ENCODE results near the gene SOCS6.

The SOCS6 gene

GRCh38 chr18:70296289-70296688, 7.4 kb downstream of the SOCS6 start:
- Histone ChIP-seq H3K36me3 (ENCODE audit: control insufficient read depth in 2 of 2, insufficient read depth in 2 of 2, low read length in 2 of 2) (no peaks in the 10 kb centered on the region), H3K27me3 (ENCODE audit: control insufficient read depth in 2 of 2, insufficient read depth in 2 of 2, low read length in 2 of 2) (no peaks in the 10 kb centered on the region), H3K4me1 (ENCODE audit: control insufficient read depth in 2 of 2, insufficient read depth in 2 of 2, low read length in 2 of 2) (peaks cover 16 to 19% of the 10 kb centered on the region in 2 donors), H3K9me3 (ENCODE audit: control insufficient read depth in 2 of 2, low read length in 2 of 2) (no peaks in the 10 kb centered on the region), H3K9ac (ENCODE audit: low read depth in 1 of 2, low read length in 2 of 2) (no peak overlapping the region), H3K27ac (ENCODE audit: low read depth in 2 of 2, low read length in 2 of 2) (no peak overlapping the region), H3K4me3 (ENCODE audit: low read length in 2 of 2) (no peak overlapping the region)

- Histone ChIP-seq H3K9me3 (ENCODE audit: control insufficient read depth in 2 of 2, low read length in 2 of 2) (no peaks in the 10 kb centered on the region), H3K27ac (ENCODE audit: low read depth in 2 of 2, low read length in 2 of 2) (no peak overlapping the region), H3K27me3 (ENCODE audit: control insufficient read depth in 2 of 2, insufficient read depth in 2 of 2, low read length in 2 of 2) (no peaks in the 10 kb centered on the region), H3K4me3 (ENCODE audit: low read length in 2 of 2) (no peak overlapping the region), H3K36me3 (ENCODE audit: control insufficient read depth in 2 of 2, insufficient read depth in 2 of 2, low read length in 2 of 2) (no peaks in the 10 kb centered on the region), H3K4me1 (ENCODE audit: control insufficient read depth in 2 of 2, insufficient read depth in 2 of 2, low read length in 2 of 2) (peaks cover 16 to 18% of the 10 kb centered on the region in 2 donors), H3K9ac (ENCODE audit: low read depth in 1 of 2, low read length in 2 of 2) (no peak overlapping the region)
These were observed 7.9 kb downstream of the SOCS6 start for GRCh38 chr18:70296781-70297180.

- H3K4me1 ChIP-seq (ENCODE audit: control insufficient read depth in 2 of 2, insufficient read depth in 2 of 2, low read length in 2 of 2) = peaks cover 0 to 6% of the 10 kb centered on the region in 2 donors
These were observed 10.5 kb downstream of the SOCS6 start for GRCh38 chr18:70299393-70299792.

GRCh38 chr18:70301667-70302066, 12.8 kb downstream of the SOCS6 start:
- peaks cover 0 to 3% of the 10 kb centered on the region in 2 donors for H3K4me1 ChIP-seq (ENCODE audit: control insufficient read depth in 2 of 2, insufficient read depth in 2 of 2, low read length in 2 of 2)
- no peaks in the 10 kb centered on the region for H3K9me3 ChIP-seq (ENCODE audit: control insufficient read depth in 2 of 2, low read length in 2 of 2)
- H3K27ac ChIP-seq (ENCODE audit: low read depth in 2 of 2, low read length in 2 of 2) = no peak overlapping the region
- H3K4me3 ChIP-seq (ENCODE audit: low read length in 2 of 2) = no peak overlapping the region
- H3K36me3 ChIP-seq (ENCODE audit: control insufficient read depth in 2 of 2, insufficient read depth in 2 of 2, low read length in 2 of 2) = no peaks in the 10 kb centered on the region
- no peaks in the 10 kb centered on the region for H3K27me3 ChIP-seq (ENCODE audit: control insufficient read depth in 2 of 2, insufficient read depth in 2 of 2, low read length in 2 of 2)
- no peak overlapping the region for H3K9ac ChIP-seq (ENCODE audit: low read depth in 1 of 2, low read length in 2 of 2)

More at GRCh38 chr18:70299393-70299792, 10.5 kb downstream of the SOCS6 start:
- no peaks in the 10 kb centered on the region for H3K36me3 ChIP-seq (ENCODE audit: control insufficient read depth in 2 of 2, insufficient read depth in 2 of 2, low read length in 2 of 2)
- no peak overlapping the region for H3K4me3 ChIP-seq (ENCODE audit: low read length in 2 of 2)
- H3K9me3 ChIP-seq (ENCODE audit: control insufficient read depth in 2 of 2, low read length in 2 of 2) = no peaks in the 10 kb centered on the region
- H3K27ac ChIP-seq (ENCODE audit: low read depth in 2 of 2, low read length in 2 of 2) = no peak overlapping the region
- H3K9ac ChIP-seq (ENCODE audit: low read depth in 1 of 2, low read length in 2 of 2) = no peak overlapping the region
- H3K27me3 ChIP-seq (ENCODE audit: control insufficient read depth in 2 of 2, insufficient read depth in 2 of 2, low read length in 2 of 2) = no peaks in the 10 kb centered on the region

GRCh38 chr18:70308555-70309294, 19.9 kb downstream of the SOCS6 start:
- H3K27me3 ChIP-seq (ENCODE audit: control insufficient read depth in 2 of 2, insufficient read depth in 2 of 2, low read length in 2 of 2) = no peaks in the 10 kb centered on the region
- no peak overlapping the region for H3K27ac ChIP-seq (ENCODE audit: low read depth in 2 of 2, low read length in 2 of 2)
- peaks cover 2 to 17% of the 10 kb centered on the region in 2 donors for H3K4me1 ChIP-seq (ENCODE audit: control insufficient read depth in 2 of 2, insufficient read depth in 2 of 2, low read length in 2 of 2)
- no peak overlapping the region for H3K9ac ChIP-seq (ENCODE audit: low read depth in 1 of 2, low read length in 2 of 2)
- no peak overlapping the region for H3K4me3 ChIP-seq (ENCODE audit: low read length in 2 of 2)
- H3K36me3 ChIP-seq (ENCODE audit: control insufficient read depth in 2 of 2, insufficient read depth in 2 of 2, low read length in 2 of 2) = no peaks in the 10 kb centered on the region
- H3K9me3 ChIP-seq (ENCODE audit: control insufficient read depth in 2 of 2, low read length in 2 of 2) = no peaks in the 10 kb centered on the region

- H3K27me3 ChIP-seq (ENCODE audit: control insufficient read depth in 2 of 2, insufficient read depth in 2 of 2, low read length in 2 of 2) = no peaks in the 10 kb centered on the region
- peak overlapping the region in 1 of 2 donors; percentile 30 for H3K27ac ChIP-seq (ENCODE audit: low read depth in 2 of 2, low read length in 2 of 2)
- H3K4me1 ChIP-seq (ENCODE audit: control insufficient read depth in 2 of 2, insufficient read depth in 2 of 2, low read length in 2 of 2) = peaks cover 2 to 17% of the 10 kb centered on the region in 2 donors
- H3K36me3 ChIP-seq (ENCODE audit: control insufficient read depth in 2 of 2, insufficient read depth in 2 of 2, low read length in 2 of 2) = no peaks in the 10 kb centered on the region
- H3K9me3 ChIP-seq (ENCODE audit: control insufficient read depth in 2 of 2, low read length in 2 of 2) = no peaks in the 10 kb centered on the region
- peak overlapping the region in 1 of 2 donors; percentile 10 for H3K4me3 ChIP-seq (ENCODE audit: low read length in 2 of 2)
- no peak overlapping the region for H3K9ac ChIP-seq (ENCODE audit: low read depth in 1 of 2, low read length in 2 of 2)
These were observed 21.9 kb downstream of the SOCS6 start for GRCh38 chr18:70310560-70311320.

- Histone ChIP-seq H3K36me3 (ENCODE audit: control insufficient read depth in 2 of 2, insufficient read depth in 2 of 2, low read length in 2 of 2) (no peaks in the 10 kb centered on the region), H3K27me3 (ENCODE audit: control insufficient read depth in 2 of 2, insufficient read depth in 2 of 2, low read length in 2 of 2) (no peaks in the 10 kb centered on the region), H3K4me3 (ENCODE audit: low read length in 2 of 2) (no peak overlapping the region)
These were observed 22.9 kb downstream of the SOCS6 start for GRCh38 chr18:70311726-70312125.

GRCh38 chr18:70313640-70314039, 24.8 kb downstream of the SOCS6 start:
- H3K4me3 ChIP-seq (ENCODE audit: low read length in 2 of 2) = no peak overlapping the region

More at GRCh38 chr18:70311726-70312125, 22.9 kb downstream of the SOCS6 start:
- Histone ChIP-seq H3K9ac (ENCODE audit: low read depth in 1 of 2, low read length in 2 of 2) (no peak overlapping the region), H3K9me3 (ENCODE audit: control insufficient read depth in 2 of 2, low read length in 2 of 2) (no peaks in the 10 kb centered on the region), H3K27ac (ENCODE audit: low read depth in 2 of 2, low read length in 2 of 2) (no peak overlapping the region), H3K4me1 (ENCODE audit: control insufficient read depth in 2 of 2, insufficient read depth in 2 of 2, low read length in 2 of 2) (peaks cover 2 to 17% of the 10 kb centered on the region in 2 donors)

GRCh38 chr18:70314151-70314782, 25.4 kb downstream of the SOCS6 start:
- H3K4me1 ChIP-seq (ENCODE audit: control insufficient read depth in 2 of 2, insufficient read depth in 2 of 2, low read length in 2 of 2) = peaks cover under 1 to 11% of the 10 kb centered on the region in 2 donors
- no peaks in the 10 kb centered on the region for H3K36me3 ChIP-seq (ENCODE audit: control insufficient read depth in 2 of 2, insufficient read depth in 2 of 2, low read length in 2 of 2)
- H3K4me3 ChIP-seq (ENCODE audit: low read length in 2 of 2) = no peak overlapping the region
- no peaks in the 10 kb centered on the region for H3K9me3 ChIP-seq (ENCODE audit: control insufficient read depth in 2 of 2, low read length in 2 of 2)
- no peak overlapping the region for H3K27ac ChIP-seq (ENCODE audit: low read depth in 2 of 2, low read length in 2 of 2)
- no peak overlapping the region for H3K9ac ChIP-seq (ENCODE audit: low read depth in 1 of 2, low read length in 2 of 2)
- no peaks in the 10 kb centered on the region for H3K27me3 ChIP-seq (ENCODE audit: control insufficient read depth in 2 of 2, insufficient read depth in 2 of 2, low read length in 2 of 2)

More at GRCh38 chr18:70313640-70314039, 24.8 kb downstream of the SOCS6 start:
- Histone ChIP-seq H3K4me1 (ENCODE audit: control insufficient read depth in 2 of 2, insufficient read depth in 2 of 2, low read length in 2 of 2) (peaks cover 2 to 15% of the 10 kb centered on the region in 2 donors), H3K9ac (ENCODE audit: low read depth in 1 of 2, low read length in 2 of 2) (no peak overlapping the region), H3K27ac (ENCODE audit: low read depth in 2 of 2, low read length in 2 of 2) (no peak overlapping the region), H3K27me3 (ENCODE audit: control insufficient read depth in 2 of 2, insufficient read depth in 2 of 2, low read length in 2 of 2) (no peaks in the 10 kb centered on the region), H3K36me3 (ENCODE audit: control insufficient read depth in 2 of 2, insufficient read depth in 2 of 2, low read length in 2 of 2) (no peaks in the 10 kb centered on the region), H3K9me3 (ENCODE audit: control insufficient read depth in 2 of 2, low read length in 2 of 2) (no peaks in the 10 kb centered on the region)

- Histone ChIP-seq H3K9ac (ENCODE audit: low read depth in 1 of 2, low read length in 2 of 2) (no peak overlapping the region), H3K27me3 (ENCODE audit: control insufficient read depth in 2 of 2, insufficient read depth in 2 of 2, low read length in 2 of 2) (no peaks in the 10 kb centered on the region), H3K4me3 (ENCODE audit: low read length in 2 of 2) (no peak overlapping the region), H3K27ac (ENCODE audit: low read depth in 2 of 2, low read length in 2 of 2) (no peak overlapping the region), H3K36me3 (ENCODE audit: control insufficient read depth in 2 of 2, insufficient read depth in 2 of 2, low read length in 2 of 2) (no peaks in the 10 kb centered on the region), H3K4me1 (ENCODE audit: control insufficient read depth in 2 of 2, insufficient read depth in 2 of 2, low read length in 2 of 2) (no peaks in the 10 kb centered on the region), H3K9me3 (ENCODE audit: control insufficient read depth in 2 of 2, low read length in 2 of 2) (no peaks in the 10 kb centered on the region)
These were observed 30.3 kb downstream of the SOCS6 start for GRCh38 chr18:70319187-70319586.

Measured in mucosa of rectum (tissue), 2 donors.